Measurements from ENCODE around the gene MRPL40.

Gene MRPL40

GRCh38 chr22:19407649-19408606, 24.4 kb upstream of the MRPL40 start:
- peaks cover 23% of the 10 kb centered on the region for H3K79me1 ChIP-seq (ENCODE audit: low read length)
- no peak overlapping the region for H4K8ac ChIP-seq (ENCODE audit: low read depth, low read length)
- H3K4me1 ChIP-seq (ENCODE audit: control insufficient read depth, low read depth, low read length) = no peaks in the 10 kb centered on the region
- H3K23ac ChIP-seq (ENCODE audit: low read length) = no peak overlapping the region
- H3K79me2 ChIP-seq (ENCODE audit: control insufficient read depth, insufficient read depth, low read length) = peaks cover 20% of the 10 kb centered on the region
- H3K18ac ChIP-seq (ENCODE audit: low read length) = no peak overlapping the region
- H3K4me2 ChIP-seq (ENCODE audit: low read length) = no peak overlapping the region
- no peak overlapping the region for H2BK5ac ChIP-seq (ENCODE audit: low read length)
- no peak for DNase-seq
- no peak overlapping the region for H3K4me3 ChIP-seq (ENCODE audit: low read length)
- H3K27me3 ChIP-seq (ENCODE audit: insufficient read depth, low read length, poor library complexity) = no peaks in the 10 kb centered on the region
- no peak overlapping the region for H2BK15ac ChIP-seq (replicated peaks; ENCODE audit: low read depth)
- H3K56ac ChIP-seq (ENCODE audit: low read length) = no peak overlapping the region
- H2BK120ac ChIP-seq (ENCODE audit: low read depth, low read length) = no peak overlapping the region
- no CpG with 5 or more reads among the region's 16 CpGs for WGBS (ENCODE audit: extremely low coverage, insufficient coverage, low lambda C conversion rate)
- H3K27ac ChIP-seq (ENCODE audit: low read depth, low read length) = no peak overlapping the region
- H3K36me3 ChIP-seq (ENCODE audit: control insufficient read depth, insufficient read depth, low read length) = peaks cover 14% of the 10 kb centered on the region
- H3K4ac ChIP-seq (ENCODE audit: low read depth, low read length) = no peak overlapping the region
- no peak overlapping the region for H2AK5ac ChIP-seq (ENCODE audit: low read length)
- no peak overlapping the region for H3K9ac ChIP-seq (ENCODE audit: low read length)
- no peak overlapping the region for H4K5ac ChIP-seq (ENCODE audit: low read length)

DNA sequence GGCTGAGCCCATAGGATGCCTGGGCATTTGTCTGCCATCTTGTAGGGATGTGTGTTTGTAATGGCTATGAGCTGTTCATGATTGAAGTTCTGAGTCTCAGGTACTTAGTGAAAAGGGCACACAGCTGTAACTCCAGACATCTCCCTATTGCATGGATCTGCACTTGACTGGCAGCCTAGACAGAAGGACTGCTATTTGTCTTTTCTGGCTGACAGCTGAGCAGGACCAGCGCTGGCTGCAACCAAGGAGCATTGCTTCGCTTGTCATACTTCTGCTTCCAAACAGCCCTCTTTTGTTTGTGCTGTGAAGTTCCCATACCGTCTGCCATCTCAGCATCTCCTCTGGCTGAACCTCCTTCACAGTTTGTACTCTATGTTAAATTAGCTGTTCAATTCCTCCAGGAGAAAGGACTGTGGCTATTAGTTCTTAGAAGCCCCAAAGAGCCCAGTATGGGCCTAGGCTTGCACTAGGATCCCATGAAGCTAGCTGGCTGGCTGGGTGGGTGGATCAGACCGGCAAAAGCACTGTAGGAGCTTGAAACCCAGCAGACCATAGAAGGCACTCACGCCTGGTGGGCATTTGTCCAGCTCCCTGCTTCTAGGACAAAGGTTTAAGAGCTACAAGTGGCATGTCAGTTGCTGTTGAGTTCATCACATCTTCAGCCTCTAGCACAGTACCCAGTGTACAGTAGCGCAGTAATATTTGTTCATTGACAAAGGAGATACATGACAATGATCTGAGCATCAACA, 21.2 kb upstream of the MRPL40 start:
- Histone ChIP-seq H3K4ac (ENCODE audit: low read depth, low read length) (no peak overlapping the region), H3K79me2 (ENCODE audit: control insufficient read depth, insufficient read depth, low read length) (peaks cover 36% of the 10 kb centered on the region), H2BK5ac (ENCODE audit: low read length) (no peak overlapping the region), H2BK120ac (ENCODE audit: low read depth, low read length) (no peak overlapping the region), H2BK15ac (replicated peaks; ENCODE audit: low read depth) (no peak overlapping the region), H4K5ac (ENCODE audit: low read length) (no peak overlapping the region), H3K23ac (ENCODE audit: low read length) (no peak overlapping the region), H4K8ac (ENCODE audit: low read depth, low read length) (no peak overlapping the region), H3K4me2 (ENCODE audit: low read length) (no peak overlapping the region), H3K36me3 (ENCODE audit: control insufficient read depth, insufficient read depth, low read length) (peaks cover 7% of the 10 kb centered on the region), H3K9ac (ENCODE audit: low read length) (no peak overlapping the region), H3K27me3 (ENCODE audit: insufficient read depth, low read length, poor library complexity) (no peaks in the 10 kb centered on the region), H3K4me1 (ENCODE audit: control insufficient read depth, low read depth, low read length) (no peaks in the 10 kb centered on the region), H3K27ac (ENCODE audit: low read depth, low read length) (no peak overlapping the region), H3K56ac (ENCODE audit: low read length) (no peak overlapping the region), H3K18ac (ENCODE audit: low read length) (no peak overlapping the region), H2AK5ac (ENCODE audit: low read length) (no peak overlapping the region), H3K4me3 (ENCODE audit: low read length) (no peak overlapping the region), H3K79me1 (ENCODE audit: low read length) (peaks cover 28% of the 10 kb centered on the region)
- DNase-seq = no peak
- WGBS (ENCODE audit: extremely low coverage, insufficient coverage, low lambda C conversion rate) = no CpG with 5 or more reads among the region's 6 CpGs

- Histone ChIP-seq H2BK15ac (replicated peaks; ENCODE audit: low read depth) (no peak overlapping the region), H3K9ac (ENCODE audit: low read length) (no peak overlapping the region), H4K5ac (ENCODE audit: low read length) (no peak overlapping the region), H3K27me3 (ENCODE audit: insufficient read depth, low read length, poor library complexity) (no peaks in the 10 kb centered on the region), H2BK5ac (ENCODE audit: low read length) (no peak overlapping the region), H3K4me1 (ENCODE audit: control insufficient read depth, low read depth, low read length) (no peaks in the 10 kb centered on the region), H4K8ac (ENCODE audit: low read depth, low read length) (no peak overlapping the region), H3K56ac (ENCODE audit: low read length) (no peak overlapping the region), H3K27ac (ENCODE audit: low read depth, low read length) (no peak overlapping the region), H3K18ac (ENCODE audit: low read length) (no peak overlapping the region), H3K4me3 (ENCODE audit: low read length) (no peak overlapping the region), H3K4ac (ENCODE audit: low read depth, low read length) (no peak overlapping the region), H2AK5ac (ENCODE audit: low read length) (no peak overlapping the region), H3K79me1 (ENCODE audit: low read length) (peaks cover 28% of the 10 kb centered on the region), H3K4me2 (ENCODE audit: low read length) (no peak overlapping the region), H2BK120ac (ENCODE audit: low read depth, low read length) (no peak overlapping the region), H3K79me2 (ENCODE audit: control insufficient read depth, insufficient read depth, low read length) (peaks cover 40% of the 10 kb centered on the region), H3K36me3 (ENCODE audit: control insufficient read depth, insufficient read depth, low read length) (peaks cover 7% of the 10 kb centered on the region), H3K23ac (ENCODE audit: low read length) (no peak overlapping the region)
- no peak for DNase-seq
- no CpG with 5 or more reads among the region's 1 CpG for WGBS (ENCODE audit: extremely low coverage, insufficient coverage, low lambda C conversion rate)
Observed at GRCh38 chr22:19411690-19412045, 20.7 kb upstream of the MRPL40 start.

GRCh38 chr22:19412478-19412877, 19.9 kb upstream of the MRPL40 start:
- H3K4me3 ChIP-seq (ENCODE audit: low read length) = no peak overlapping the region
- WGBS (ENCODE audit: extremely low coverage, insufficient coverage, low lambda C conversion rate) = no CpG with 5 or more reads among the region's 4 CpGs
- no peak for DNase-seq
- H4K5ac ChIP-seq (ENCODE audit: low read length) = no peak overlapping the region
- no peak overlapping the region for H2BK15ac ChIP-seq (replicated peaks; ENCODE audit: low read depth)
- peaks cover 28% of the 10 kb centered on the region for H3K79me1 ChIP-seq (ENCODE audit: low read length)
- H3K79me2 ChIP-seq (ENCODE audit: control insufficient read depth, insufficient read depth, low read length) = peaks cover 45% of the 10 kb centered on the region
- H2BK5ac ChIP-seq (ENCODE audit: low read length) = no peak overlapping the region
- no peak overlapping the region for H3K18ac ChIP-seq (ENCODE audit: low read length)
- no peak overlapping the region for H3K4me2 ChIP-seq (ENCODE audit: low read length)
- no peak overlapping the region for H3K23ac ChIP-seq (ENCODE audit: low read length)
- H3K9ac ChIP-seq (ENCODE audit: low read length) = no peak overlapping the region
- no peak overlapping the region for H4K8ac ChIP-seq (ENCODE audit: low read depth, low read length)
- no peaks in the 10 kb centered on the region for H3K4me1 ChIP-seq (ENCODE audit: control insufficient read depth, low read depth, low read length)
- H2AK5ac ChIP-seq (ENCODE audit: low read length) = no peak overlapping the region
- no peaks in the 10 kb centered on the region for H3K27me3 ChIP-seq (ENCODE audit: insufficient read depth, low read length, poor library complexity)
- H2BK120ac ChIP-seq (ENCODE audit: low read depth, low read length) = no peak overlapping the region
- H3K36me3 ChIP-seq (ENCODE audit: control insufficient read depth, insufficient read depth, low read length) = peaks cover 7% of the 10 kb centered on the region
- no peak overlapping the region for H3K56ac ChIP-seq (ENCODE audit: low read length)
- no peak overlapping the region for H3K27ac ChIP-seq (ENCODE audit: low read depth, low read length)
- H3K4ac ChIP-seq (ENCODE audit: low read depth, low read length) = no peak overlapping the region

DNA sequence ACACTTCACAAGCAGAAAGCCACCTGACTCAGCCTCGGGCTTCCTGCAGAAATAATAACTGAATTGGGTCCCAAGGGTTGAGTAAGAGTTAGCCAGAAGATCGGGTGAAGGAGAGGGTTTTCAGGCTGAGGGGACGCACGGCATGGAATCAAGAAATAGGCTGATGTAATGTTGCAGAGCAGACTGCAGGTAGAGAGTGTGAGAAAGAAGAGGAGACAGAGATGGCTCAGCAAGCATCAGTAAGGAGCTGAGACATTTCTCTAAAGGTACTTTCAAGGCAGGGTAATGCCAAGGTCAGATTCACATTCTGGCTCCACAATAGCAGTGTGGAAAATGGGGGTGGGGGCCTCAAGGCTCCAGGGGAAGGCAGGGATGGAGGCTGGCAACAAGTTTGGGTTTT, 19.4 kb upstream of the MRPL40 start:
- Histone ChIP-seq H3K36me3 (ENCODE audit: control insufficient read depth, insufficient read depth, low read length) (peaks cover 5% of the 10 kb centered on the region), H4K8ac (ENCODE audit: low read depth, low read length) (no peak overlapping the region), H3K4me2 (ENCODE audit: low read length) (no peak overlapping the region), H3K4me1 (ENCODE audit: control insufficient read depth, low read depth, low read length) (no peaks in the 10 kb centered on the region), H3K27me3 (ENCODE audit: insufficient read depth, low read length, poor library complexity) (no peaks in the 10 kb centered on the region), H3K4me3 (ENCODE audit: low read length) (no peak overlapping the region), H4K5ac (ENCODE audit: low read length) (no peak overlapping the region), H2BK5ac (ENCODE audit: low read length) (no peak overlapping the region), H3K79me2 (ENCODE audit: control insufficient read depth, insufficient read depth, low read length) (peaks cover 47% of the 10 kb centered on the region), H3K23ac (ENCODE audit: low read length) (no peak overlapping the region), H2AK5ac (ENCODE audit: low read length) (no peak overlapping the region), H2BK15ac (replicated peaks; ENCODE audit: low read depth) (no peak overlapping the region), H3K27ac (ENCODE audit: low read depth, low read length) (no peak overlapping the region), H3K79me1 (ENCODE audit: low read length) (peaks cover 28% of the 10 kb centered on the region), H2BK120ac (ENCODE audit: low read depth, low read length) (no peak overlapping the region), H3K56ac (ENCODE audit: low read length) (no peak overlapping the region), H3K18ac (ENCODE audit: low read length) (no peak overlapping the region), H3K9ac (ENCODE audit: low read length) (no peak overlapping the region), H3K4ac (ENCODE audit: low read depth, low read length) (no peak overlapping the region)
- no peak for DNase-seq
- WGBS (ENCODE audit: extremely low coverage, insufficient coverage, low lambda C conversion rate) = no CpG with 5 or more reads among the region's 4 CpGs

All from mesendoderm (in vitro differentiated cells).